ENCODE measurements around the gene LRP2.

Gene LRP2

GRCh38 chr2:169108099-169108884, 254.0 kb downstream of the LRP2 start:
- no peak for TF ChIP-seq CTCF (IDR thresholded peaks at IDR 0.05; ENCODE audit: insufficient read depth, low read depth, low read length, missing control alignments)
- no peak for DNase-seq (ENCODE audit: low read depth)
- no peak overlapping the region for H3K4me3 ChIP-seq (ENCODE audit: low read length)

- TF ChIP-seq CTCF (IDR thresholded peaks at IDR 0.05; ENCODE audit: insufficient read depth, low read depth, low read length, missing control alignments): no peak
- DNase-seq (ENCODE audit: low read depth): no peak
- no peak overlapping the region for H3K4me3 ChIP-seq (ENCODE audit: low read length)
These were observed 254.7 kb downstream of the LRP2 start for GRCh38 chr2:169107645-169108044.

GRCh38 chr2:169106563-169107545, 255.5 kb downstream of the LRP2 start:
- TF ChIP-seq CTCF (IDR thresholded peaks at IDR 0.05; ENCODE audit: insufficient read depth, low read depth, low read length, missing control alignments): no peak
- H3K4me3 ChIP-seq (ENCODE audit: low read length): no peak overlapping the region
- no peak for DNase-seq (ENCODE audit: low read depth)

GRCh38 chr2:169106134-169106533, 256.2 kb downstream of the LRP2 start:
- no peak overlapping the region for H3K4me3 ChIP-seq (ENCODE audit: low read length)
- DNase-seq (ENCODE audit: low read depth): no peak

GRCh38 chr2:169105476-169105875, 256.9 kb downstream of the LRP2 start:
- no peak overlapping the region for H3K4me3 ChIP-seq (ENCODE audit: low read length)
- DNase-seq (ENCODE audit: low read depth): no peak
- TF ChIP-seq CTCF (IDR thresholded peaks at IDR 0.05; ENCODE audit: insufficient read depth, low read depth, low read length, missing control alignments): no peak

More at GRCh38 chr2:169106134-169106533, 256.2 kb downstream of the LRP2 start:
- TF ChIP-seq CTCF (IDR thresholded peaks at IDR 0.05; ENCODE audit: insufficient read depth, low read depth, low read length, missing control alignments): no peak

GRCh38 chr2:169104848-169105247, 257.5 kb downstream of the LRP2 start:
- no peak for DNase-seq (ENCODE audit: low read depth)
- no peak for TF ChIP-seq CTCF (IDR thresholded peaks at IDR 0.05; ENCODE audit: insufficient read depth, low read depth, low read length, missing control alignments)
- no peak overlapping the region for H3K4me3 ChIP-seq (ENCODE audit: low read length)

All from epithelial cell of esophagus (primary cell).